Stimulated activated CD4-positive, alpha-beta T cell treated with anti-CD3 and anti-CD28 coated beads, Interleukin-12 subunit alpha, Interleukin-12 subunit beta, amount 100 ng/mL, for 24 hours (primary cell): ENCODE results near the gene GOLGA7B.
"Not testable (repeated sequence)": the region's sequence is repeated elsewhere in the genome, so short reads cannot be mapped to it uniquely, and the experiment has no call there.

Source experiments
- DNase-seq, 2 experiments: peaks; one replicate each; pipeline ENCODE4 v3.0.0-alpha.2; 2020; ENCODE audit warnings: low read depth in 2 of 2

GOLGA7B gene

GRCh38 chr10:97831259-97831658 is 18.4 kb upstream of the GOLGA7B start:
- DNase-seq = no peak

- no peak for DNase-seq
Observed at GRCh38 chr10:97836446-97836845, 13.2 kb upstream of the GOLGA7B start.

GRCh38 chr10:97838091-97838490 is 11.6 kb upstream of the GOLGA7B start:
- DNase-seq = no peak

DNA sequence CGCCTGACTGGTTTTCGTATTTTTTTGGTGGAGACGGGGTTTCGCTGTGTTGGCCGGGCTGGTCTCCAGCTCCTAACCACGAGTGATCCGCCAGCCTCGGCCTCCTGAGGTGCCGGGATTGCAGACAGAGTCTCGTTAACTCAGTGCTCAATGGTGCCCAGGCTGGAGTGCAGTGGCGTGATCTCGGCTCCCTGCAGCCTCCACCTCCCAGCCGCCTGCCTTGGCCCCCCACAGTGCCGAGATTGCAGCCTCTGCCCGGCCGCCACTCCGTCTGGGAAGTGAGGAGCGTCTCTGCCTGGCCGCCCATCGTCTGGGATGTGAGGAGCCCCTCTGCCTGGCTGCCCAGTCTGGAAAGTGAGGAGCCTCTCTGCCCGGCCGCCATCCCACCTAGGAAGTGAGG is 8.5 kb upstream of the GOLGA7B start:
- DNase-seq = not testable (repeated sequence)

DNA sequence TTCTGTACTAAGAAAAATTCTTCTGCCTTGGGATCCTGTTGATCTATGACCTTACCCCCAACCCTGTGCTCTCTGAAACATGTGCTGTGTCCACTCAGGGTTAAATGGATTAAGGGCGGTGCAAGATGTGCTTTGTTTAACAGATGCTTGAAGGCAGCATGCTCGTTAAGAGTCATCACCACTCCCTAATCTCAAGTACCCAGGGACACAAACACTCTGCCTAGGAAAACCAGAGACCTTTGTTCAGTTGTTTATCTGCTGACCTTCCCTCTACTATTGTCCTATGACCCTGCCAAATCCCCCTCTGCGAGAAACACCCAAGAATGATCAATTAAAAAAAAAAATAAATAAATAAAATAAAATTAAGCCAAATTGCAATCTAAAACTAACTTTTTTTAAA is 7.5 kb upstream of the GOLGA7B start:
- DNase-seq = not testable (repeated sequence)

- no peak for DNase-seq
Observed at GRCh38 chr10:97842656-97843280, 6.9 kb upstream of the GOLGA7B start.

DNA sequence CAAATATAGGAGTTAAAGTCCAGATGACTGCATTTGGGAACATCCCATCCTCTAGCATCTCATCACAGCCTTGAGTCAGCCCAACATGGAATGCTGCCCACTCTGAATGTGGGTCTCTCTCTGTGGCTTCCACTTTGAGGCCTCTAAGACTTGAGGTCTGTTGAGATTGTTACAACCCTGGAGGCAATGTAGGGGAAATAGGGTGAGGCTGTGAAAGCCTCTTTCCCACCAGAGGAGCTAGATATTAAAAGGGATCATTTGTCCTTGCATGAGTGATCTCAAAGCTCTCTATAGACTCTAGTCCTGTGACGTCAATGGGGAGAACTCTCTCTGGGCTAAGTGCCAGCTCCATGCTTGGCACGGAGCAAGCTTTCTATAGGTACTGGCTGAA is 6.4 kb upstream of the GOLGA7B start:
- no peak for DNase-seq

- DNase-seq = not testable (repeated sequence)
Observed at GRCh38 chr10:97843972-97844371, 5.7 kb upstream of the GOLGA7B start.

DNA sequence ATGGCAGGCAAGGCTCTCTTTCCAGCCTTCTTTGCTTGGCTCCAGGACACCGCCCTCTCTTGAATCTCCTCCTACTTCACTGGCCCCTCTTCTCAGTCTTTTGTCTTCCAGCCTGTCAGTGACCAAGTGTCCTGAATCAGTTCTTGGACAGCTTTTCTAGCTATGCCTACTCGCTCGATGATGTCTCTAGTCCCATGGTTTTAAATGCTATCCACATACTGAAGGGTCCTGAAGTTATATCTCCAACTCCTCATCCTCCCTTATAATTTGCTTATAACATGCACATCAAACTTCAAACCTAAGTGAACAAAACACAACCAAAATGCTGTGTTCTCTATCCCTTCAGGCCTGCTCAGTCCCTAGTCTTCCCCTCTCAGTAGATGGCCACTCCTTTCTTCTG is 5.0 kb upstream of the GOLGA7B start:
- no peak for DNase-seq

DNA sequence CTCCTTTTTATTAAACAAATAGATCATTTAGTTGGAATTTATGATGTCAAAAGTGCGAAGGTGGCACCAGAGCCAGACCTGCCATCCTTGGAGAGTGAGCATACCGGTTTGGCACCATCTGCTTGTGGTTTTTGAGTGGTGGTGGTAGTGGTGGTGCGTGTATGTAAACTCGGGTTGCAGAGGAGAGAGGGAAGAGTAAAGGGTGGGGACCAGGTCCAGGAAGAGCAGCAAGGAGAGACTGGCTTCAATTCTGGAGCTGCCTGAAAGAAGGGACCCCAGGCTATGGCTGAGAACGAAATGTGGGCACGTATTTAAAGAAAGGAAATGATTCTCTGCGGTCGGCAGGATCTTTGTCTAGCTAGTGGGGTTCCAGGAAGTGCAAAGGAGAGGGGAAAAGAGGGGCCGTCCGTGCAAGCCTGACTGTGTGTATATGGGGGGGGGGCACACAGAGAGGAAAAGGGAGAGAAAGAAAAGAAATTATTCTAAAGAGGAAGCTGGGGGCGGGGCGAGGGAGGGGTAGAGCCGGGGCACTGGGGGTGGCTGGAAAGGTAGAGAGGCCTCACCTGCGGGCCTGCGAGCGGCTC is 448 bp upstream of the GOLGA7B start:
- peak in 1 of 2 experiments; percentile 32 for DNase-seq

DNA sequence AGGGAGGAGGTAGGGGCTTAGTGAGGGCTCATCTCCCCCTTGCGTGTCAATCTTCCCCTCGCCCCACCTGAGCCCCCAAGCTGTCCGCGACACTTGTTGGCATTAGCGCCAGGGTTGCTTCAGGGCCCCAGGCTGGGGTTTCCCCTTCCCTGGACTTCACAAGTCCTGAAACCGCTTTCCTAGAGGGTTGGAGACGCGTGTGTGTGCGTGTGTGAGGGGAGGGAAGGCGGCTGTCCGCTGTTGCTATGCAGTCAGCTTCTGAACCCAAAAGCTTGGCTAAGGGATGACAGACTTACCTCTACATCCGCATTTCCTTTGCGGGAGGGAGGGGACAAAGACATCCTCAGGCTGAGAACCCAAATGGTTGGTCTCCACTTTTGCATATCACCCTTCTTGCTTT is 803 bp downstream of the GOLGA7B start:
- no peak for DNase-seq

DNA sequence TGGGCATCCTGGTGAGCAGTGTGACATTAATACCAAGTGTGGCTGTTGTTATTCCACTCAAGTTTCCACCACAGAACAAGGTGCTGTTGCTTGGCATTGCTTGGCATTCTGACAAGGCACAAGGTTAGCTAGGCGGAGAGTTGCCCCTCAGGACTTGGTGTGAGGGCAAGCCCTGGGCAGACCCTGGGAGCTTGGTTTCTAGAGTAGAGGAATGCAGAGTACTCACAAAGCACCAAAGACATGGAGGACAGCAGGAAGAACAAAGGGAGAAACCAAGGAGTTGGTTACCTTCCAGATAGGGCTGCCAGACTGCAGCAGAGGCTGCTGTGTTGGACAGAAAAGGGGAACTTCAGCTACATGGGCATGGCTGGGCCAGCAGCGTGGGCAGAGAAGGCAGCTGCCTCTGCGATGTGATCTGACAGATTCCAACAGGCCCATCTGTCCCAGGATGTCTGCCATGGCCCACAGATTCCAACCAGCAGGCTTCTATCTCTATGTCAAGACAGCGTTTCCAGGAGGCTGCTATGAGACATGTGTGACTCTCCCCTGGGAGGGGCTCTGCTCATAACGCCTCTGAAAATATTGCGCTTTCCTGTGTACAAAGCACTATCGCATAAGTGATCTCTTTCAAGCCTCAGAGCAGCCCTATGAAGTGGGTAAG is 1.8 kb downstream of the GOLGA7B start:
- no peak for DNase-seq

GRCh38 chr10:97852277-97852676 is 2.6 kb downstream of the GOLGA7B start:
- DNase-seq = no peak

DNA sequence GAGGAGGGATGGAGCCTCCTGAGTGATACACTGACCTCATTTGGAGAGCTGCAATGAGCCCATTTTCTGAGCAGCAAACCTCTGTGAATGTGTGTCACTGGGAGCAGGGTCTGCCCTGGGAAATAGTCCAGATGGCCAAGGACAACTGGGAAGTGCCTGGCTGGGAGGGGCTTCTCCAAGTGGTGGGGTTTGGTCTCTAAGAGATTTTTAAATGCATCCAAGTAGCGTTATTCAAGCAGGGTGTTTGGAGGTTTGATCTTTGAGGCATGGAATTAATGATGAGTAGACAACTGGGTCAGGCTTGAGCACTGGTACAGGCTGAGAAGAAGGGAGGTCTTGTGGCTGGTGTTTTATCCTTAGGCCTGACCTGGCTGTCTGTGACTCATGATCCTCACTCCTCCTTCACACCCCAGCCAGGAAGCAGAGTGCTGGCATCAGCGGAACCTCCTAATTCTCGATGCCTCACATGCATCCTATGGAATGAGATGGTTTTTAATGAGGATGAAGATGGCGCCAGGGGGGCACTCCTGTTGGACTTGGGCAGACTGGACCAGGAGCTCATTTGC is 3.3 kb downstream of the GOLGA7B start:
- DNase-seq = no peak

GRCh38 chr10:97854743-97855142 is 5.1 kb downstream of the GOLGA7B start:
- no peak for DNase-seq

GRCh38 chr10:97858001-97858439 is 8.4 kb downstream of the GOLGA7B start:
- DNase-seq = no peak

DNA sequence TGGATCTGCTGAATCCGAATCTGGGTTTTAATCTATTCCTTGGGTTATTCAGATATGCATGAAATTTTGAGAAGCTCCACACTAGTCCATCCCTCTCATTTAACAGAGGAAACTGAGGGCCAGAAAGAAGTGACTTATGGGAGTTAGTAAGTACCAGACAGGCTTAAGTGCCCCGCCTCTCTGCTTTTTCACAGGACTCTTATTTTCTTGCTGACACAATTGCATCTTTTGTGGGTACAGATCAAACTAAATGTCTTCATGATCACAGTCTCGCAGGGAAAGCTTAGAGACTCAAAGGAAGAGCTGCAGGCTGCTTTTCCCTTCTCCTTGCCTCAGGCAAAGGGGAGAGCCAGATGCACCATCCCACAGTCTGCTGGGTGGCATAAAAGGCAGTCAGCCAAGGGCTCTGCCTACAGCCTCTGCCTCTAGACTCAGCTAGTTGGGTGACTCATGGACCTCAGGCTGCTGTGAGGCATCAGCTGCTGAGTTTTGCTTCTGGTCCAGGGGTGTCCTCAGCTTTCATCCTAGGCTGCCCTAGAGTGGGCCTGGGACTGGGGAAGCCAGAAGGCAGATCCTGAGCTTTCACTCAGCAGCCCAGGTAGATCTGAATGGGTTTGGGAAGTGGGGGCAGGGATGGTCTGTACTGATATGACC is 11.6 kb downstream of the GOLGA7B start:
- DNase-seq = no peak

- no peak for DNase-seq
Observed at GRCh38 chr10:97861924-97862323, 12.3 kb downstream of the GOLGA7B start.

- no peak for DNase-seq
Observed at GRCh38 chr10:97863808-97864207, 14.2 kb downstream of the GOLGA7B start.

GRCh38 chr10:97865488-97865887 is 15.8 kb downstream of the GOLGA7B start:
- DNase-seq = no peak

DNA sequence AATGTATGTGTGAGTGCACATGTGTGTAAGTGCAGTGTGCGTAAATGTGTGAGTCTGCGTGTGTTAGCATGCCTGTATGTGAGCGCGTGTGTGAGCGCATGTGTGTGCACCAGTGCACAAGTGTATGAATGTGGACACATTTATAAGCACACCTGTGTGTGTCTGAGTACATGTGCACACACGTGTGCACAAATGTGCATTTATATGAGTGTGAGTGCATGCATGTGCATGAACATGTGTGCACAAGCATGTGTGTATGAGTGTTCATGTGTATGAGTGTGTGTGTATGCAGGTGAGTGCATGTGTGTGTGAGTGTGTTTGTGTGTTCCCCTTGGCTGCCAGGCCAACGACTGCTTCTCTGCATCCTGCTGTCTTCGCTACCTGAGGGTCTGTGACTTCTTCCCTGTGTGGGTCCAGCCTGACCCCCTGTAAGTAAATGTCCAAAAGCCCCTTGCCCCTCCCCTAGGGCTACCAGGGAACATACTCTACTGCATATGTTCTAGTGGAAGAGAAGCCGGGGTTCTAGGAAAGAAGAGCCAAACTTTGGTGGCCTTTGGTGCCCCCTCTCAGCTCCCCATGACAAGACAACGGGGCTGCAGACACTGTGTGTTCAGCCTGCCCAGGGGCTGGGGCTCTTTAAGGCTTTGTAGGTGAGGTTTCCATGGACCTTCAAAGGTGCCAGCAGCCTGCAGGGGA is 17.0 kb downstream of the GOLGA7B start:
- no peak for DNase-seq
